AG09319 (cell line): ENCODE results near the gene CDKAL1.
"Not testable (repeated sequence)": the region's sequence is repeated elsewhere in the genome, so short reads cannot be mapped to it uniquely, and the experiment has no call there.

Experiments
- DNase-seq: peaks from one replicate; pipeline ENCODE4 v3.0.0-alpha.2; 2010; ENCODE audit warnings: low read depth; ENCODE audit errors: extremely low read depth
- CTCF ChIP-seq: IDR thresholded peaks from 2 replicates; pipeline ENCODE4 v1.5.1; 2011; ENCODE audit warnings: low read depth, mild to moderate bottlenecking, inconsistent platforms, low read length, moderate library complexity

CDKAL1 gene

GRCh38 chr6:20746805-20747558 lies 212.7 kb downstream of the CDKAL1 start:
- TF ChIP-seq CTCF, result no peak
- DNase-seq, result no peak

GRCh38 chr6:20747991-20748390 lies 213.7 kb downstream of the CDKAL1 start:
- no peak for DNase-seq
- TF ChIP-seq CTCF, result no peak

DNA sequence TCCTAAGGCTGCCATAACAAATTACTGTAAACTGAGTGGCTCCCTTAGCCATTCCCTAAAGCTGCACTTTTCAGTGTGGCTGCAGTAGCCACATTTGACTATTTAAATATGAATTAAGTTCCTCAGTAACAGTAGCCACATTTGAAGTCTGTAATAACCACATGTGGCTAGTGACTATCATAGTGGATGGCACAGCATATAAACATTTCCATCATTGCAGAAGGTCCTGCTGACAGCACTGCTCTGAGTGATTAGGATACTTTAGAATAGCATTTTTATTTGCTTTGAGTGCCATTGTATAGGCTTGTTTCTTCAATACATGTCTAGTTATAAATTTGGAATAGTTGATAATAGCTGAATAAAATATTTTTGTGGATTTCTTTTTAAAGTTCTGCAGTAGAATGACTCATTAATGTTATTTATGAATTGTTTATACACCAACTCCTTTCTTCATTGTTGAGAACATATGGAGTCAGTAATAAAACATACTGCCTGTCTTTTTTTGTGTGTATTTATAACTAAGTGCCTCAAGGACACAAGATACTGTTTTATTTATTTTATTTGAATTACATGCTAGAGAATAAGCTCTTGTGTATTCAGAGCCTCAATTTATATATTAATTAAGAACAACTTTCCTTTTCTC lies 217.2 kb downstream of the CDKAL1 start:
- no peak for TF ChIP-seq CTCF
- DNase-seq, result no peak

GRCh38 chr6:20755631-20756030 lies 221.4 kb downstream of the CDKAL1 start:
- DNase-seq, result no peak
- TF ChIP-seq CTCF, result no peak

GRCh38 chr6:20756584-20757147 lies 222.4 kb downstream of the CDKAL1 start:
- DNase-seq, result not testable (repeated sequence)

- TF ChIP-seq CTCF, result no peak
- no peak for DNase-seq
Measured at GRCh38 chr6:20757761-20758160, 223.5 kb downstream of the CDKAL1 start.

DNA sequence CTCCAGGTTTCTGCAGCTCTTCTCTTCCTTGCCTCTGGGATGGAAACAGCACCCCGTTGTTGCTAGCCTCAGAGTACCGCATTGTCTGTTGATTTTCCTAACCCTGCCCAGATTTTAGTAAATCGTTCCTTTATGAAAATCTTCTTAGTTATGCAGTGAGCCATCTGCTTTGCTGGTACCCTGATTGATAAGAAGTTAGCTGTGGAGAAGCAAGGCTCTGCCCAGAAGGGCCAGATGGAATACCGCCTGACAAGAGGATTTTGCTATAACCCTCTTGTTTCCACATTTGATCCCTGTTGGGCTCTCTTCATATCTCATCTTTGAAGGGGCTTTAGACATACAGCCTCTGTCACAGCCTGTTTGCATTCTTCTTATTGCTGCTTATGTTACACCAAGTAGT lies 229.0 kb downstream of the CDKAL1 start:
- DNase-seq, result no peak
- TF ChIP-seq CTCF, result no peak
